PC-9 (cell line): ENCODE results near the gene XPC. TPM values are rescaled to one million over a fixed set of nuclear protein-coding genes. Genes with fewer than 3 reads are reported as not detected.

ENCODE experiments used
- BruUV-seq: library from RNA; stranded (reverse); fragments of 400-500 nt; replicated peaks from 2 replicates; lab custom pipeline; 2021; lab: Mats Ljungman, UMichigan
- CTCF ChIA-PET: fragments of 300-600 bp; sonication (Branson Sonifier 250); formaldehyde crosslinking; loops from one replicate; lab custom pipeline; 2022; ENCODE audit warnings: antibody characterized with exemption; lab: Charles Lee
- POLR2A ChIA-PET: fragments of 300-600 bp; sonication (Branson Sonifier 250); formaldehyde crosslinking; loops from one replicate; lab custom pipeline; 2022; ENCODE audit warnings: antibody characterized with exemption; ENCODE audit not compliant: unreplicated experiment; lab: Charles Lee
- DNase-seq, 2 experiments: peaks; one replicate each; pipeline versions ENCODE4 v3.0.0 to v3.0.0-alpha.2; 2015 to 2022; ENCODE audit warnings: mixed read lengths in 1 of 2
- H2AFZ ChIP-seq: fragments of 200-600 bp; sonication (generic); 2 replicates; pipeline ENCODE4 v1.8.1; 2017; ENCODE audit warnings: antibody characterized with exemption
- H3F3A ChIP-seq: fragments of 200-600 bp; sonication (generic); 2 replicates; pipeline ENCODE4 v1.8.1; 2017; ENCODE audit warnings: antibody characterized with exemption, mild to moderate bottlenecking, low read depth; ENCODE audit not compliant: insufficient read depth
- H3K27ac ChIP-seq: fragments of 200-600 bp; sonication (generic); 2 replicates; pipeline ENCODE4 v1.6.1; 2016; ENCODE audit warnings: mixed run types
- H3K27me3 ChIP-seq: fragments of 200-600 bp; sonication (generic); 2 replicates; pipeline ENCODE4 v1.6.1; 2016; ENCODE audit warnings: low read depth, mixed run types; ENCODE audit not compliant: insufficient read depth
- H3K36me3 ChIP-seq: fragments of 200-600 bp; sonication (generic); 2 replicates; pipeline ENCODE4 v1.6.1; 2016; ENCODE audit warnings: low read depth, mixed run types
- H3K4me1 ChIP-seq: fragments of 200-600 bp; sonication (generic); replicated peaks from 2 replicates; pipeline ENCODE4 v1.6.1; 2016; ENCODE audit warnings: mixed run types; ENCODE audit not compliant: insufficient read depth
- H3K4me2 ChIP-seq: fragments of 200-600 bp; sonication (generic); 2 replicates; pipeline ENCODE4 v1.6.1; 2017; ENCODE audit warnings: mixed run types
- H3K4me3 ChIP-seq: fragments of 200-600 bp; sonication (generic); 2 replicates; pipeline ENCODE4 v1.6.1; 2016; ENCODE audit warnings: mixed run types
- H3K79me2 ChIP-seq: fragments of 200-600 bp; sonication (generic); 2 replicates; pipeline ENCODE4 v1.6.1; 2017; ENCODE audit warnings: low read depth, mixed run types
- H3K9me2 ChIP-seq: fragments of 200-600 bp; sonication (generic); 2 replicates; pipeline ENCODE4 v1.8.1; 2017; ENCODE audit warnings: mild to moderate bottlenecking; ENCODE audit not compliant: insufficient read depth
- H3K9me3 ChIP-seq: fragments of 200-600 bp; sonication (generic); 2 replicates; pipeline ENCODE4 v1.8.1; 2016; ENCODE audit warnings: low read depth; ENCODE audit not compliant: insufficient read depth
- H4K20me1 ChIP-seq: fragments of 200-600 bp; sonication (generic); 2 replicates; pipeline ENCODE4 v1.8.1; 2017; ENCODE audit not compliant: insufficient read depth
- EZH2 ChIP-seq: fragments of 200-600 bp; sonication (generic); IDR thresholded peaks from 2 replicates; pipeline ENCODE4 v1.8.0; 2017; ENCODE audit warnings: antibody characterized with exemption, low read depth
- intact Hi-C: fragments of 100-400 bp; cut with micrococcal nuclease; formaldehyde crosslinking; loops from one replicate; pipeline ENCODE4 v1.10.0; 2022; ENCODE audit not compliant: unreplicated experiment
- total RNA-seq: library from RNA; stranded (reverse); gene quantifications from 2 replicates; pipeline ENCODE4 v1.2.3, GENCODE V29; 2021
- TF ChIP-seq, protein P1 (sequence below): fragments of 200-600 bp; sonication (generic); conservative IDR thresholded peaks from 2 replicates; pipeline ENCODE4 v1.6.1; 2017; ENCODE audit warnings: mixed run types, antibody characterized with exemption, mild to moderate bottlenecking, moderate library complexity

The XPC gene
- total RNA-seq, 1 experiment from 2014 or later, result 27.1 TPM

DNA sequence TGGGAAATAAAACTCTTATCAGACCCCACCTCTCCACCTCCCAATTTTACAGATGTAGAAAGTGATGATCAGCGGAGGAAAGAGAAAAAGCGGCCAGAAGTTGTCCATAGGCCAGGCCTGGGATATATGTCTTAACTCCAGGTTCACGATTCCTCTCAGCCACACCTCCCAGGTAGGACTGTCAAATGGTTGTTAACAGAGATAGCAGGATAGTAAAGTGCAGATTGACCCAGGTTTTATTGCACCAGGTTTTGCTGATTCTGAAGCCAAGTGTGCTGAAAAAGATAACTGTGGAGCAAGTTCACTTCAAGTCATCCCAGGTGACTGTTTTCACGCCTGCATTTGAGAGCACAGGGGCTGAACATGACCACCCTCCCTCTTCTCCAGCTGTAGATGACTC is 36.4 kb upstream of the XPC start:
- Histone ChIP-seq H3K9me3 (peaks cover 5% of the 10 kb centered on the region), H3K27me3 (no peaks in the 10 kb centered on the region), H3K79me2 (no peaks in the 10 kb centered on the region), H3F3A (peaks cover 13% of the 10 kb centered on the region), H3K4me3 (no peak overlapping the region), H2AFZ (no peak overlapping the region), H3K9me2 (no peaks in the 10 kb centered on the region), H3K36me3 (no peaks in the 10 kb centered on the region), H3K4me1 (peaks cover 19% of the 10 kb centered on the region), H3K4me2 (no peak overlapping the region), H4K20me1 (no peaks in the 10 kb centered on the region), H3K27ac (no peak overlapping the region)
- ChIA-PET CTCF (no interaction called here), POLR2A (no interaction called here)
- DNase-seq, result no peak
- no TSS peak for BruUV-seq
- no peak for TF ChIP-seq EZH2
- TF ChIP-seq, protein P1, sequence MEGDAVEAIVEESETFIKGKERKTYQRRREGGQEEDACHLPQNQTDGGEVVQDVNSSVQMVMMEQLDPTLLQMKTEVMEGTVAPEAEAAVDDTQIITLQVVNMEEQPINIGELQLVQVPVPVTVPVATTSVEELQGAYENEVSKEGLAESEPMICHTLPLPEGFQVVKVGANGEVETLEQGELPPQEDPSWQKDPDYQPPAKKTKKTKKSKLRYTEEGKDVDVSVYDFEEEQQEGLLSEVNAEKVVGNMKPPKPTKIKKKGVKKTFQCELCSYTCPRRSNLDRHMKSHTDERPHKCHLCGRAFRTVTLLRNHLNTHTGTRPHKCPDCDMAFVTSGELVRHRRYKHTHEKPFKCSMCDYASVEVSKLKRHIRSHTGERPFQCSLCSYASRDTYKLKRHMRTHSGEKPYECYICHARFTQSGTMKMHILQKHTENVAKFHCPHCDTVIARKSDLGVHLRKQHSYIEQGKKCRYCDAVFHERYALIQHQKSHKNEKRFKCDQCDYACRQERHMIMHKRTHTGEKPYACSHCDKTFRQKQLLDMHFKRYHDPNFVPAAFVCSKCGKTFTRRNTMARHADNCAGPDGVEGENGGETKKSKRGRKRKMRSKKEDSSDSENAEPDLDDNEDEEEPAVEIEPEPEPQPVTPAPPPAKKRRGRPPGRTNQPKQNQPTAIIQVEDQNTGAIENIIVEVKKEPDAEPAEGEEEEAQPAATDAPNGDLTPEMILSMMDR, result no peak
- intact Hi-C loops, result no loop called here

DNA sequence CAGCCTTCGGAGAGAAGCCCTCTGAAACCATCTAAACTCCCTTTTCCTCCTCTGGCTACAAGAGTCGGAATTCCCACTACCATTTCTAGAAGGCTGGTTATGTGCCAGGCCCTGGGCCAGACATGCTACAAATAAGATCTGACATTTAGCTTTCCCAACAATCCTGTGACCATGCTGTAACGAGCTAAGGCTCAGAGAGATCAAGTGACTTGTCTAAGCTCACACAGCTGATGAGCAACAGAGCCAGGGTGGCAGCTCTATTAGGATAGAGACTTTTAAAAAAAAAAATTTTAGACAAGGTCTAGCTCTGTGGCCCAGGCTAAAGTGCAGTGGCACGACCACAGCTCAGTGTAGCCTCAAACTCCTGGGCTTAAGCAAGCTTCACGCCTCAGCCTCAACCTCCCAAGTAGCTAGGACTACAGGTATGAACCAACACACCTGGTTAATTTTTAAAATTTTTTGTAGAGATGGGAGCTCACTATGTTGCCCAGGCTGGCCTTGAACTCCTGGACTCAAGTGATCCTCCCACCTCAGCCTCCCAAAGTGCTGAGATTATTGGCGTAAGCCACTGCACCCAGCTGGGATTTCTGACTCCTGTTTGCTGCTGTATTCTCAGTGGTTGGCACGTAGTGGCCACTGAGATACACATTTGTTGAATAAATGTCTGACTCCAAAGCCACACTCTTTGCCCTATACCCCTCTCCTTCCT is 34.8 kb upstream of the XPC start:
- H3K9me2 ChIP-seq, result no peaks in the 10 kb centered on the region
- no peak for TF ChIP-seq EZH2
- TF ChIP-seq, protein P1, result no peak
- DNase-seq, result no peak
- no peaks in the 10 kb centered on the region for H3K79me2 ChIP-seq
- ChIA-PET POLR2A (no interaction called here), CTCF (no interaction called here)
- peaks cover 34% of the 10 kb centered on the region for H3K4me1 ChIP-seq
- H3F3A ChIP-seq, result peaks cover 19% of the 10 kb centered on the region
- H4K20me1 ChIP-seq, result no peaks in the 10 kb centered on the region
- BruUV-seq, result no TSS peak
- H3K9me3 ChIP-seq, result no peaks in the 10 kb centered on the region
- H3K4me3 ChIP-seq, result no peak overlapping the region
- H3K27ac ChIP-seq, result no peak overlapping the region
- H3K36me3 ChIP-seq, result no peaks in the 10 kb centered on the region
- H3K4me2 ChIP-seq, result no peak overlapping the region
- intact Hi-C loops, result no loop called here
- no peaks in the 10 kb centered on the region for H3K27me3 ChIP-seq
- H2AFZ ChIP-seq, result no peak overlapping the region

DNA sequence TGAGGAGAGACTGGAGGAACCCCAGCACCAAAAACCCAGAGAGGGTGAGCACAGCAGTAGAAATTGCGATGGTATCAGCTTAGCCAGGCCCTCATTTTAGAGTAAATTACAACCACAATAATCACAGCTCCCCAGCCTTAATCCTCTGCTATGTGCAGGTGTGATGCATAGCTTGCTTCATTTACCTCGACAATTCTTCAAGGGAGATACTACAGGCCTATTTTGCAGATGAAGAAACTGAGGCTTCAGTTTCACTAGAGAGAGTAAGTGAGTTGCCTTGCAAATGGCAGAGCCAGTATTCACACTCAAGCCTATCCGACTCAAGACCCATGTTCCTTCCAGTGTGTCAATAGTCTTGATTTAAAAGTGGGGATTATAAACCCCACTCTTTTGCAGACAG is 33.6 kb upstream of the XPC start:
- H3K4me1 ChIP-seq, result peaks cover 37% of the 10 kb centered on the region
- TF ChIP-seq EZH2, result no peak
- TF ChIP-seq, protein P1, result no peak
- CTCF ChIA-PET, result no interaction called here
- no peak for DNase-seq
- POLR2A ChIA-PET, result no interaction called here
- no peak overlapping the region for H3K4me2 ChIP-seq
- no peaks in the 10 kb centered on the region for H3K79me2 ChIP-seq
- no peaks in the 10 kb centered on the region for H3K9me3 ChIP-seq
- intact Hi-C loops, result no loop called here
- no peak overlapping the region for H3K4me3 ChIP-seq
- H3K36me3 ChIP-seq, result no peaks in the 10 kb centered on the region
- H4K20me1 ChIP-seq, result no peaks in the 10 kb centered on the region
- peaks cover 19% of the 10 kb centered on the region for H3F3A ChIP-seq
- BruUV-seq, result no TSS peak
- H3K27ac ChIP-seq, result no peak overlapping the region
- H3K27me3 ChIP-seq, result no peaks in the 10 kb centered on the region
- no peaks in the 10 kb centered on the region for H3K9me2 ChIP-seq
- H2AFZ ChIP-seq, result no peak overlapping the region
